ENCODE results near the gene DNAH6.

- TF ChIP-seq CTCF (IDR thresholded peaks at IDR 0.05), result no peak
- no peak for TF ChIP-seq POLR2AphosphoS5 (IDR thresholded peaks at IDR 0.05)
- TF ChIP-seq POLR2A (IDR thresholded peaks at IDR 0.05), result no peak
Measured at GRCh38 chr2:84628486-84628885, 112.2 kb downstream of the DNAH6 start.
